HUES64 (cell line): ENCODE measurements around the gene CNTNAP2.

Experiments
- H3K27ac ChIP-seq: 2 replicates; pipeline ENCODE4 v1.7.0; 2013; ENCODE audit warnings: low read depth, low read length, inconsistent platforms
- H3K27me3 ChIP-seq: 2 replicates; pipeline ENCODE4 v1.6.1; 2013; ENCODE audit warnings: mild to moderate bottlenecking, low read length; ENCODE audit not compliant: insufficient read depth
- H3K36me3 ChIP-seq: 2 replicates; pipeline ENCODE4 v1.6.1; 2013; ENCODE audit warnings: mild to moderate bottlenecking, low read length; ENCODE audit not compliant: insufficient read depth
- H3K4me1 ChIP-seq: 2 replicates; pipeline ENCODE4 v1.6.1; 2013; ENCODE audit warnings: mild to moderate bottlenecking, low read length, moderate library complexity; ENCODE audit not compliant: insufficient read depth
- H3K4me3 ChIP-seq: 2 replicates; pipeline ENCODE4 v1.5.1; 2013; ENCODE audit warnings: mild to moderate bottlenecking, low read length, moderate library complexity
- H3K9ac ChIP-seq: 2 replicates; pipeline ENCODE4 v1.6.1; 2013; ENCODE audit warnings: mild to moderate bottlenecking, low read depth, low read length
- H3K9me3 ChIP-seq: 2 replicates; pipeline ENCODE4 v1.6.1; 2013; ENCODE audit warnings: low read depth, low read length; ENCODE audit not compliant: insufficient read depth
- WGBS: fragments of 150-250, 120-280 bp; methylation state at CpG from one replicate; pipeline ENCODE4 v1.1.7; 2013; ENCODE audit warnings: missing lambda C conversion rate; 5-methylcytosine and 5-hydroxymethylcytosine counted together

The CNTNAP2 gene

DNA sequence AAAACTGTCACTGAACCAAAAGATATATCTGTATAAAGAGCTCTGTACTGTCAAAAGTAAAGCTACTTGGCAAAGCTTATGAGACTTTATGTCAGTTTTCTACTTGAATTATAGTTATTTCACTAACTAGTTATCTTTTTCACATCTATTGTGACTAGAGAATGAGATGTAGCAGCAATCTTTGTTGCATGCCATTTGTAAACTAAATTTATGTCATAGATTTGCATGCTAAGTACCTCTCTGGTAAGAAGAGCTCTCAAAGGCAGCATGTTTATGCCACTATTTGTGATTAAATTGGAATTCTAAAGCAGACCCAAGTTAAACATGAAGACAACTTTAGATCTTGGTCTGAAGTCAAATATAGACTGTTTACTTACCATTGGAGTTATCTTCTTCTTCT is 300.6 kb downstream of the CNTNAP2 start:
- Histone ChIP-seq H3K9me3 (no peaks in the 10 kb centered on the region), H3K36me3 (no peaks in the 10 kb centered on the region), H3K27ac (no peak overlapping the region), H3K4me1 (peaks cover 34% of the 10 kb centered on the region), H3K4me3 (no peak overlapping the region), H3K9ac (no peak overlapping the region), H3K27me3 (no peaks in the 10 kb centered on the region)

GRCh38 chr7:146423446-146423845 is 306.8 kb downstream of the CNTNAP2 start:
- Histone ChIP-seq H3K27me3 (no peaks in the 10 kb centered on the region), H3K27ac (no peak overlapping the region), H3K9ac (no peak overlapping the region), H3K4me3 (no peak overlapping the region), H3K9me3 (no peaks in the 10 kb centered on the region), H3K4me1 (no peaks in the 10 kb centered on the region), H3K36me3 (no peaks in the 10 kb centered on the region)
- 100% methylated on average over 1 of the region's 1 CpG for WGBS

- no peak overlapping the region for H3K4me3 ChIP-seq
- WGBS = 92% methylated on average over 6 of the region's 6 CpGs
- H3K27ac ChIP-seq = no peak overlapping the region
These were observed 307.5 kb downstream of the CNTNAP2 start for GRCh38 chr7:146424084-146424483.

GRCh38 chr7:146433501-146433900 is 316.9 kb downstream of the CNTNAP2 start:
- no peaks in the 10 kb centered on the region for H3K9me3 ChIP-seq
- no peak overlapping the region for H3K4me3 ChIP-seq
- peaks cover 9% of the 10 kb centered on the region for H3K4me1 ChIP-seq
- H3K36me3 ChIP-seq = no peaks in the 10 kb centered on the region
- H3K9ac ChIP-seq = no peak overlapping the region
- H3K27me3 ChIP-seq = no peaks in the 10 kb centered on the region
- H3K27ac ChIP-seq = no peak overlapping the region
- WGBS = 89% methylated on average over 3 of the region's 3 CpGs

More at GRCh38 chr7:146424084-146424483, 307.5 kb downstream of the CNTNAP2 start:
- Histone ChIP-seq H3K36me3 (no peaks in the 10 kb centered on the region), H3K9me3 (no peaks in the 10 kb centered on the region), H3K4me1 (no peaks in the 10 kb centered on the region), H3K9ac (no peak overlapping the region), H3K27me3 (no peaks in the 10 kb centered on the region)

DNA sequence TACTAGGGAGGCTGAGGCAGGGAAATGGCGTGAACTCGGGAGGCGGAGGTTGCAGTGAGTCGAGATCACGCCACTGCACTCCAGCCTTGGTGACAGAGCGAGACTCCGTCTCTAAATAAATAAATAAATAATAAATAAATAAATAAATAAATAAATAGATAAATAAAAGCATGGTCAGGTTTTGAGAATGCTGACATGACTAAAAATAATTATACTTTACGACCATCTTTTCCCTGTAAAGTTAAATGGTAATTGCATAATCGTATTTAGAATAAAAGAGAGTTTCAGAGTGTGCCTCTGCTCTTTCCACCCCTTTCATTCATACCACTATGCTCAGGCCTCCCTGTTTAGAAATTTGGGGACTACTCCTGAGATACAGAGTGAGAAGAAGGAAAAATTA is 326.5 kb downstream of the CNTNAP2 start:
- Histone ChIP-seq H3K27ac (no peak overlapping the region), H3K4me3 (no peak overlapping the region), H3K9me3 (no peaks in the 10 kb centered on the region), H3K4me1 (no peaks in the 10 kb centered on the region), H3K9ac (no peak overlapping the region), H3K36me3 (no peaks in the 10 kb centered on the region), H3K27me3 (no peaks in the 10 kb centered on the region)
- WGBS = over 99% methylated on average over 4 of the region's 9 CpGs

DNA sequence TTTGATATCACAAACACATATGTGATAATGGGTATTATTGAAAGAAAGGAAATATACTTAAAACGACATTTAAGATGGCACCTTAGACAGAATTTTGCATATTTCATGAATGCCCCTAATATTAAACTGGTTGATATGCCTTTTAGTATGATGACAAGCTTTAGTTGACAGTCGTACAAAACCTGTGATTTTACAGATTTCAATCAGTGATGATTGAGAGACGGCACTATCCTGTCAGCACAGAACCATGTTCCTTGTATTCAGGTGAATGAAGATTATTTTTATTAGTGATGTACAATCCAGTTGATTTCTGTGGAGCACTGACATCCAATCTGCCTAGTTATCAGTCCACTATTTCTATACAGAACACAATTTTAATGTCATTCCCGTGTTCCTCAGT is 333.0 kb downstream of the CNTNAP2 start:
- H3K4me3 ChIP-seq = no peak overlapping the region
- no peaks in the 10 kb centered on the region for H3K4me1 ChIP-seq
- H3K27ac ChIP-seq = no peak overlapping the region
- no peaks in the 10 kb centered on the region for H3K36me3 ChIP-seq
- whole genome bisulfite sequencing = 91% methylated on average over 4 of the region's 4 CpGs
- H3K9ac ChIP-seq = no peak overlapping the region
- H3K27me3 ChIP-seq = no peaks in the 10 kb centered on the region
- H3K9me3 ChIP-seq = no peaks in the 10 kb centered on the region

GRCh38 chr7:146455091-146455655 is 338.6 kb downstream of the CNTNAP2 start:
- no peaks in the 10 kb centered on the region for H3K4me1 ChIP-seq
- 100% methylated on average over 1 of the region's 2 CpGs for WGBS
- no peaks in the 10 kb centered on the region for H3K27me3 ChIP-seq

GRCh38 chr7:146479040-146479439 is 362.4 kb downstream of the CNTNAP2 start:
- H3K27me3 ChIP-seq = no peaks in the 10 kb centered on the region
- H3K27ac ChIP-seq = no peak overlapping the region
- WGBS = no CpG with 5 or more reads among the region's 2 CpGs
- H3K36me3 ChIP-seq = no peaks in the 10 kb centered on the region
- H3K4me1 ChIP-seq = peaks cover 5% of the 10 kb centered on the region; the same call in 1 of the 2 replicates
- H3K4me3 ChIP-seq = no peak overlapping the region
- H3K9ac ChIP-seq = no peak overlapping the region
- no peaks in the 10 kb centered on the region for H3K9me3 ChIP-seq

More at GRCh38 chr7:146455091-146455655, 338.6 kb downstream of the CNTNAP2 start:
- Histone ChIP-seq H3K36me3 (no peaks in the 10 kb centered on the region), H3K4me3 (no peak overlapping the region), H3K9me3 (no peaks in the 10 kb centered on the region), H3K9ac (no peak overlapping the region), H3K27ac (no peak overlapping the region)

DNA sequence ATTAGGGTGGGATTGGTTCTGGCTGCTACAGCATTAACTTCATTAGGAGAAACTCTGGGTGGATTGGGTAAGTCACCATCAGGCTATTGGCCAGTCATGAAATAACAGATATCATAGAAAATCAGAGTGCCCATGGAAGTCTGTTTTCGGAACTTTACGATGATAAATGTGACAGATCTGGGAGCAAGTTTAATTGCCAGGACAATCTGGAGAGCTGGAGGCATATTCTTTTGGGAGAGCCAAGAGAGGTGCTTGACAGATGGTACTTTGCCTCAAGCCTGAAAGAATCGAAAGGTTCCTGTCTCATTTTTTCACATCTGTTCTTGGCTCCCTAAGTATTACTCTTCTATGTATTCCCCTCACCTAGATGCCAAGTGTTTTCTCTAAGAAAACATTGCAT is 369.9 kb downstream of the CNTNAP2 start:
- 94% methylated on average over 3 of the region's 3 CpGs for WGBS
- peaks cover 15% of the 10 kb centered on the region; the same call in 1 of the 2 replicates for H3K9me3 ChIP-seq
- H3K27ac ChIP-seq = no peak overlapping the region
- no peak overlapping the region for H3K9ac ChIP-seq
- no peak overlapping the region for H3K4me3 ChIP-seq
- peaks cover 4% of the 10 kb centered on the region; the same call in 1 of the 2 replicates for H3K4me1 ChIP-seq
- no peaks in the 10 kb centered on the region for H3K36me3 ChIP-seq
- H3K27me3 ChIP-seq = no peaks in the 10 kb centered on the region

DNA sequence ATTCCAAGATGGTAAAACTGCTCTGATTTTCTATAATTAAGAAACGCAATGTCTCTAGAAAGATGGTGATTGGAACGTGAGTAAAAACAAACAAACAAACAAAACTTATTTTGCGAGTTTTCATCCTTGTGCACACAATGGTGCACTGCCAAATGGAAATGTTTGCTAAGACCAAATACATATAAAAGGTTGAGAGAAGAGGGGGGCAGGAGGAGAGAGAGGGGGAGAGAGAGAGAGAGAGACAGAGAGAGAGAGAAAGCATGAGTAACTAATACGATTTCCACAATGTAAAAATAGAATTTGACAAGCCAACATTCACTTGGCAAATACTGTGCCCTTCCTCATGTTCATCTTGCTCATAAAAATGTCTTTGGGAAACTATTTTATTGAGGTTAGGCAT is 375.4 kb downstream of the CNTNAP2 start:
- H3K9me3 ChIP-seq = peaks cover 15% of the 10 kb centered on the region; the same call in 1 of the 2 replicates
- no peaks in the 10 kb centered on the region for H3K27me3 ChIP-seq
- H3K36me3 ChIP-seq = no peaks in the 10 kb centered on the region
- no peak overlapping the region for H3K4me3 ChIP-seq
- no peak overlapping the region for H3K9ac ChIP-seq
- WGBS = 100% methylated on average over 4 of the region's 4 CpGs
- H3K4me1 ChIP-seq = no peaks in the 10 kb centered on the region
- H3K27ac ChIP-seq = no peak overlapping the region

DNA sequence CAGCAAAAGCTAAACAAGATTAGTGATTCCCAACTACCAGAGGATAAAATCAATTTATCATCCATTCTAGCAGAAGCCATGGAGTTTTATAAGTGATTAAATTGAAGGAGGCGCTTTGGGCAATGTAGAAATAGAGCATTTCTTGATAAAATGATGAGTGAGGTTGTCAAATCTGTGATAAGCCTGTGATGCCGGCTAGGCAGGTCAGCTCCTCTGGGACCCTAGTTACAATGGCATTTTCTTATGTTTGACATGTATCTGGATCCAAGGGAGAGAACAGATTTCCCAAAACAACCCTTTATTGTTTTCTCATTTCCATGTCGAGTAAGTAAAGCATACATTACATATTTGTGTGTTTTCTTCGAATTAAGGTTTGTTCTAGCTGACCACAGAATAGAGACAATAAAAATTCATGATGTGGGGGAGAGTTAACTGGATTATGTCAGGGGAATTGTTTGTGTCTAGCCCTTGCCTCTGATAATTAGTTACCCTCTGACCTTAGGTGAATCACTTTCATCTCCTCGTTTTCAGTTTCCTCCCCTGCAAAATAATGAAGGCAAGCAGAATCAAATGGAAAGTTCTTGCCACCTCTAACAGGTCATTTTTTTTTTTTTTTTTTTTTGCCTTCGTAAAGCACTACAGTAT is 378.5 kb downstream of the CNTNAP2 start:
- no peaks in the 10 kb centered on the region for H3K4me1 ChIP-seq
- H3K27me3 ChIP-seq = no peaks in the 10 kb centered on the region
- WGBS = 90% methylated on average over 5 of the region's 6 CpGs
- H3K27ac ChIP-seq = no peak overlapping the region
- peaks cover 4% of the 10 kb centered on the region; the same call in 1 of the 2 replicates for H3K9me3 ChIP-seq
- no peak overlapping the region for H3K4me3 ChIP-seq
- H3K36me3 ChIP-seq = no peaks in the 10 kb centered on the region
- no peak overlapping the region for H3K9ac ChIP-seq
